Activated T-cell treated with anti-CD3 and anti-CD28 coated beads for 4 hours (primary cell): ENCODE data around the gene VWF.

Experiments used
- DNase-seq: peaks from one replicate; pipeline ENCODE4 v3.0.0-alpha.2; 2020

Gene VWF

GRCh38 chr12:5944688-5945070 lies 179.8 kb downstream of the VWF start:
- no peak for DNase-seq

DNA sequence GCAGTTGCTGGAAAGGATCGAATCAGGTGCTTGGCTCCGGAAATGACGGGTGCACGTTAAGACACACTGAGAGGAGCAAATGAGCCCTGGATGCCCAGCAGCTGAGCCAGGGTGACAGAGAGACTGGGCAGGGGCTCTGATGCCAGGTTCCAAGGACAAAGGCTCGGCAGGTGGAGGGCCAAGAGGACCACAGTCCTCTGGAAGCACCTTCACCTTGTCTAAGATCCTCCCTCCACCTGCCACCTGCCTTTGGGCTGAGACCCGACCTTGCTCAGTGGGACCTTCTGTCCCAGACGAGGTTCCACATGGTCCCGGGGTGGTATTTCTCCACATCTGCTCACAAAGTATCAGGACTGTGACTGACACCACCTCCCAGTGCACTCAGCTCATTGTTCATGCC lies 180.4 kb downstream of the VWF start:
- no peak for DNase-seq

- no peak for DNase-seq
Measured at GRCh38 chr12:5941907-5942306, 182.6 kb downstream of the VWF start.

- no peak for DNase-seq
Measured at GRCh38 chr12:5927732-5928516, 196.5 kb downstream of the VWF start.

DNA sequence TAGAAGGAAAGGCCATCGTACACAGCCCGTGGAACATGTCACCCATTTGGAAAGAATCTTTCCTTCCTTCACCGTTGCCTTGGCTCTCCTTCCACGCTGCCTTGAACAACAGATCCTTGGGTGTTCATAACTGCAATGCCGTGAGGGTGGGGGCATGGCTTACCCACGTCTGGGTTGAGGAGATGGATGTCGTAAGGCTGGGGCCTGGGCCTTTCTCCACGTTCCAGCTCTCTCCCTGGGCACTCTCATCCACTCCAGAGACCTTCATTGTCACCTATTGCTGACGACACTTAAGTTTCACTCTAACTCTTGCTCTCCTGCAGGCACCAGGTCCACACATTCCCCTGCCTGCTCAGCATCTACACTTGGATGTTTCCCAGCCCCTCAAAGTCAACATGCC lies 198.8 kb downstream of the VWF start:
- no peak for DNase-seq

DNA sequence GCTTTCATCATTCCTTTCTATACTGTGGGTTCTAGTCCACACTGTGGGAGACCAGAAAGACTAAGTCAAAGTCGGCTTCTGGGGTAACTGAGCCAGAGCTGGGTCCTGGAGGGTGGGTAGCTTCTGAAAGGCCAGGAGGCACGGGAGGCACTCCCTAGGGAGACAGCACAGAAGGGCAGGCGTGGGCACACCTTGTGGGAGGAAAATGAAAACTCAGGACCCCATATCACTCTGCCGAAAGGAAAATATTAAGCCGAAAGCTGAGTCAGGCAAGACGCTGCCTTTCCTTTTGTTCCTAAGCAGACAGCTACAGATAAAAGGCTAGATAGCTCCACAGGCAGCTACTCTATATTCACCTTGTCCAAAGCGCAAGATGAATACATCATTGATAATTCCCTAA lies 200.1 kb downstream of the VWF start:
- DNase-seq = no peak

DNA sequence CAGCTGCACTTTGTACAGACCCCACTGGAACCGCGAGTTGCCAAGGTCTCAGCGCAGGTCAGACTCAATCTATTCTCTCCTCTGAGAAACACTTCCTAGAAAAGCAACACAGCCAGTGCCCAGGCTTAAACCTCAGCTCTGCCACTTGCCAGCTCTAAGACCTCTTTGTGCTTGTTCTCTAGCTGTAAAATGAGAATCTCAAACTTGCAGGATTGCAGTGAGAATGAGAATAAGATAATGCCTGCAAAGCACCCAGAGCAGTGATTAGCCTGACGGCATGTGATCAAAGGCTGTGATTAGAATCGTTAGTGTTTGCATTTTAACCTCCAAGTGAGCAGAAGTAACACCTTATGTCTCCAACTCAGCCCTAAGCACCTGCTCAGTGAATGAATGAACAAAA lies 200.7 kb downstream of the VWF start:
- DNase-seq = no peak

- DNase-seq = no peak
Measured at GRCh38 chr12:5923043-5923605, 201.3 kb downstream of the VWF start.

DNA sequence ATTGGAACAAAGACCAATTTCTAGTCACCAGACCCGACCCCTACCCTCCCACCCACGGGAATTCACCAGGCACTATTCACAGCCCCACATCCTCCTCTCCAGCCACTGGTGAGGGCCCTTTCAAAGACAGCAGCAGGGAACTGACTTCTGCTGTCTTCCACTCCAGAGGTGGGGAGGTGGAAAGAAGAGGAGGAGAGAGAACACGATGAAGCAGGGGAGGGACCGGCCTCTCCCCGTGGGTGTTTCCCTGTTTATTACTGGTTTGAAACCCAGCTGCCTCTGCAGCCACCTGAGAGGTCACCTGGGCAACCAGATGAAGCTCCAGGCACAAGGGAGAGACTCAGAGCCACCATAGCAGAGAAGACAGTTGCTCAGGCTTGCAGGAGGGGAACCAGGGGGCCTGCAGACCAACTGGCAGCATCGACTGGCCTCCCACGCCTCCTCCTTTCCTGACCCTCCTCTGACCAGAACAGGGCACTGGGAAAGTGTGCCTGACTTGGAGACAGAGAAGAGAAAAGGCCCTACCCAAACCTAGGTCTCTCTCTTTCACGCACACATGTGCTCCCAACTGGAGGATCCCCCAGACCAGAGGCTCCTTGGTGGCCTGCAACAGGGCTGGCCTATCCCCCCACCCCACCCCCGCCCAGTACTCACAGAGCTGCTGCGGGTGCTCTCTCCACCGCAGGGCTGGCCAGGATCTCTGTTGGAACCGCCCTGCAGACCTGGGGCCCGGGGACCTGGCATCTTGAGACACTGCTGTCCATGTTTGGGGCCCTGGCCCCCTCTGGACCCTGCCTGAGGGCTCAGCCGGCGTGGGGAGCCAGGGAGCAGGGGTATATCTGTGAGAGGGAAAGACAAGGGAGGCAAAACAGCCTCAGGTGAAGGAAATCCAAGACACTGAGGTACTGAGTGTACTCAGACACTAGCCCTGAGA lies 202.2 kb downstream of the VWF start:
- no peak for DNase-seq

GRCh38 chr12:5921027-5921909 lies 203.2 kb downstream of the VWF start:
- no peak for DNase-seq

- DNase-seq = no peak
Measured at GRCh38 chr12:5916785-5917290, 207.6 kb downstream of the VWF start.

GRCh38 chr12:5915511-5915910 lies 209.0 kb downstream of the VWF start:
- no peak for DNase-seq

GRCh38 chr12:5914387-5915149 lies 209.9 kb downstream of the VWF start:
- no peak for DNase-seq

GRCh38 chr12:5913387-5913786 lies 211.1 kb downstream of the VWF start:
- no peak for DNase-seq

- DNase-seq = no peak
Measured at GRCh38 chr12:5912437-5913334, 211.8 kb downstream of the VWF start.

- DNase-seq = no peak
Measured at GRCh38 chr12:5912011-5912410, 212.5 kb downstream of the VWF start.

DNA sequence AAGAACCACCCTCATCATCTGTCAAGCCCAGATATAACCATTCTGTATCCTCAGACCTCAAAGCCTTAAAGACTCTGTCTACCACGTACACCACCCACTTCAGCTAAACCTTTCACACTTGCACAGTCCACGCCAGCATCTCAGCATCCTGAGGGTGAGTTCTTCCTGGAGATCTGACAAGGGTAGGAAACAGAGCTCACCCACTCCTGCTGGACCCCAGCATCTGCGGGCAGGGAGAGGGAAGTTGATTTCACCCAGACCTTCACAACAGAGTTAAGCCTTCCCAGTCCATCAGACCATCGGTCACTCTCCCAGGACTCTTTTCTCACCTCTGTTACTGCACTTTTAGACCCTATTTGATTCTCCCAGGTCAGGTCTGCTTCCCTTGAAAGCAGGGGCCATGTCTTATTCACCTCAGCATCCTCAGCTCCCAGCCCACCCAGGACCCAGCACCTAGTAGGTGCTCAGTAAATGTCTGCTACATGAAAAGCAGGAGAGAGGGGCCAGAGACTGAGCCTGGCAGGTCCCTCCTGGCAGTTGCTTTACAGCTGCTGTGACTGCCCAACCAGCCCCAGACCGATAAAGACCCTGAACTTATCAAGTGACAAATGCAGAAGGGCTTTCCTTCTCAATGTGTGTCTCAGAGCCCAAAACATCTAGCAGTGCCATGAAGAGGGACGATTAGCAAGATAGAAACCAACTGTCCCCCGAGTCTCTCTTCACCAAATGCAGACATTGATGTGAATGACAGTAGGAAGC lies 213.5 kb downstream of the VWF start:
- no peak for DNase-seq

DNA sequence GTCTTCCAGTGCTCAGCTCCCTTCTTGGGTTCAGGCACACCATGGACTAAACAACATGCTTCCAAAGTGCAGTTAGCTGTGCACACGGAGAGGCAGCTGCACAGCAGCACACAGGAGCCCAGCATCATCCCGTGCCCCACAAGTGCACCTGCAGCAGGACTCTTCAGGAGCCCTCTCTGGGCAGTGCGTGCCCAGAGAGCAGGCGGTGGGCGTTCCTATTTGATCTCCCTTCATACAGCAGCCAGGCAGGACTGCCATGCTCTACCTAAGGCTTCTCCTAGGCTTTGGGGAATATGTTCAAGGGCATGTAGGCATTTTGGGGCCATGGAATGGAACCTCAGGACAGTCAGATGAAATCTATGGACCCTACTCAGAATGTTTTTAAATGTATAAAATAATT lies 214.9 kb downstream of the VWF start:
- no peak for DNase-seq

GRCh38 chr12:5908251-5908650 lies 216.2 kb downstream of the VWF start:
- no peak for DNase-seq

DNA sequence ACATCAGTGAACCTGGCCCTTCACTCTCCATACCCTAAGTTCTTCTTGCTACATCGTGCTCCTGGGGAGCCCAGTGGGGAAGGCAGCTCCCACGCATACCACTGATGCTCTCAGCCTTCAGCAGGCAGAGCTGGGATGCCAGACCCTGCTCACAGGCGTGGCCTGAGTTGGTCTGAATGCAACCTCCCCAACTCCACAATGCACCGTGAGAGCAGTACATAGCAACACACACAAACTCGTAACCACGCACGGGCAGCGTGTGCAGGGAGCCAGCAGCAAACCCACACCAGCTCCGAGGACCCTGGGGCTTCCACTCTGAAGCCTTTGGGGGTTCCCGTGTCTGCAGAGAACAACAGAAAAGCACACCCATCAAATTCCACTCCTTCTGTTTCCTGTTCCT lies 216.7 kb downstream of the VWF start:
- DNase-seq = no peak
